IMR-90 (cell line): ENCODE measurements around the gene RNF224. TPM values are rescaled to one million over a fixed set of nuclear protein-coding genes. Genes with fewer than 3 reads are reported as not detected.

Experiments used
- ATAC-seq: fragments of 200-7000 bp; cut with Tn5 transposase; 2 replicates; pipeline ENCODE4 v1.9.1; 2020; ENCODE audit warnings: low read depth, mild to moderate bottlenecking, moderate library complexity
- BruUV-seq: library from RNA; stranded (reverse); fragments of 400-500 nt; replicated peaks from 2 replicates; lab custom pipeline; 2021; lab: Mats Ljungman, UMichigan
- CTCF ChIA-PET: fragments of 300-600 bp; formaldehyde crosslinking; extraction: SDS; loops from one replicate; lab custom pipeline; 2021; ENCODE audit warnings: antibody characterized with exemption; lab: Yijun Ruan, JAX
- POLR2A ChIA-PET: fragments of 300-600 bp; sonication (Branson Sonifier 250); formaldehyde crosslinking; loops from one replicate; lab custom pipeline; 2022; ENCODE audit warnings: antibody characterized with exemption; ENCODE audit not compliant: unreplicated experiment; lab: Charles Lee
- DNase-seq: peaks from one replicate; pipeline ENCODE4 v3.0.0; 2013
- H2AFZ ChIP-seq: replicated peaks from 2 replicates; pipeline ENCODE3; 2013; ENCODE audit warnings: low read length, mild to moderate bottlenecking; ENCODE audit not compliant: poor library complexity
- H2AK5ac ChIP-seq: 2 replicates; pipeline ENCODE4 v1.6.1; 2013; ENCODE audit warnings: low read depth, low read length, inconsistent platforms
- H2AK9ac ChIP-seq: replicated peaks from 2 replicates; pipeline ENCODE3; 2013; ENCODE audit warnings: mild to moderate bottlenecking, low read depth, low read length, moderate library complexity; ENCODE audit not compliant: poor library complexity
- H2BK120ac ChIP-seq: 2 replicates; pipeline ENCODE4 v1.6.1; 2013; ENCODE audit warnings: low read depth, low read length, inconsistent platforms
- H2BK15ac ChIP-seq: 3 replicates; pipeline ENCODE4 v1.6.1; 2013; ENCODE audit warnings: low read depth, low read length, inconsistent platforms
- H2BK20ac ChIP-seq: 2 replicates; pipeline ENCODE4 v1.6.1; 2013; ENCODE audit warnings: low read depth, mild to moderate bottlenecking, inconsistent platforms, low read length, moderate library complexity
- H2BK5ac ChIP-seq: 2 replicates; pipeline ENCODE4 v1.6.1; 2013; ENCODE audit warnings: mild to moderate bottlenecking, low read depth, low read length, inconsistent platforms; ENCODE audit not compliant: poor library complexity, severe bottlenecking
- H3K14ac ChIP-seq: replicated peaks from 2 replicates; pipeline ENCODE4 v1.6.1; 2013; ENCODE audit warnings: low read depth, low read length, inconsistent platforms
- H3K18ac ChIP-seq: 2 replicates; pipeline ENCODE4 v1.6.1; 2013; ENCODE audit warnings: low read depth, low read length, control low read depth
- H3K23ac ChIP-seq: 2 replicates; pipeline ENCODE4 v1.6.1; 2013; ENCODE audit warnings: low read depth, low read length, inconsistent platforms
- H3K27ac ChIP-seq: 2 replicates; pipeline ENCODE4 v1.5.1; 2013; ENCODE audit warnings: mild to moderate bottlenecking, control low read depth, low read length; ENCODE audit not compliant: insufficient read depth
- H3K27me3 ChIP-seq: 2 replicates; pipeline ENCODE4 v1.6.1; 2013; ENCODE audit warnings: low read length; ENCODE audit not compliant: control insufficient read depth, insufficient read depth
- H3K36me3 ChIP-seq: 2 replicates; pipeline ENCODE4 v1.6.1; 2013; ENCODE audit warnings: low read length, mixed read lengths; ENCODE audit not compliant: control insufficient read depth, insufficient read depth
- H3K4ac ChIP-seq: 2 replicates; pipeline ENCODE4 v1.6.1; 2013; ENCODE audit warnings: low read depth, low read length, inconsistent platforms
- H3K4me1 ChIP-seq: 2 replicates; pipeline ENCODE4 v1.6.1; 2013; ENCODE audit warnings: low read length, mixed read lengths; ENCODE audit not compliant: control insufficient read depth, insufficient read depth
- H3K4me2 ChIP-seq: 2 replicates; pipeline ENCODE4 v1.6.1; 2013; ENCODE audit warnings: low read depth, mild to moderate bottlenecking, control low read depth, low read length, moderate library complexity
- H3K4me3 ChIP-seq: 2 replicates; pipeline ENCODE4 v1.5.1; 2013; ENCODE audit warnings: low read depth, mild to moderate bottlenecking, control low read depth, low read length, moderate library complexity; ENCODE audit not compliant: insufficient read depth
- H3K56ac ChIP-seq: 2 replicates; pipeline ENCODE4 v1.6.1; 2013; ENCODE audit warnings: low read length, inconsistent platforms; ENCODE audit not compliant: insufficient read depth; ENCODE audit errors: extremely low read depth
- H3K79me1 ChIP-seq, 2 experiments: 2 replicates each; pipeline ENCODE4 v1.6.1; 2013; ENCODE audit warnings: low read length in 2 of 2, inconsistent platforms in 1 of 2, low read depth in 1 of 2
- H3K9ac ChIP-seq: 2 replicates; pipeline ENCODE4 v1.6.1; 2013; ENCODE audit warnings: low read depth, low read length, control low read depth
- H3K9me1 ChIP-seq: 2 replicates; pipeline ENCODE4 v1.6.1; 2013; ENCODE audit warnings: low read length, inconsistent platforms; ENCODE audit not compliant: insufficient read depth
- H3K9me3 ChIP-seq: 2 replicates; pipeline ENCODE4 v1.6.1; 2013; ENCODE audit warnings: low read length; ENCODE audit not compliant: control insufficient read depth, insufficient read depth
- H4K20me1 ChIP-seq: 2 replicates; pipeline ENCODE4 v1.6.1; 2013; ENCODE audit warnings: low read length, inconsistent platforms; ENCODE audit not compliant: insufficient read depth
- H4K5ac ChIP-seq: 2 replicates; pipeline ENCODE4 v1.6.1; 2013; ENCODE audit warnings: mild to moderate bottlenecking, low read depth, low read length, control low read depth
- H4K8ac ChIP-seq, 2 experiments: 2 replicates each; pipeline ENCODE4 v1.6.1; 2013; ENCODE audit warnings: low read depth in 2 of 2, low read length in 2 of 2, control low read depth in 1 of 2, inconsistent platforms in 1 of 2
- H4K91ac ChIP-seq: 2 replicates; pipeline ENCODE4 v1.6.1; 2013; ENCODE audit warnings: low read depth, low read length, inconsistent platforms; ENCODE audit not compliant: insufficient read depth
- MAFK ChIP-seq: IDR thresholded peaks from 2 replicates; pipeline ENCODE4 v1.6.1; 2012; ENCODE audit warnings: low read depth, low read length, improper control_type of control experiment
- WGBS, 2 experiments: methylation state at CpG; one replicate each; pipeline versions ENCODE4 v1.1.5 to v1.1.7; 2013; ENCODE audit warnings: missing lambda C conversion rate in 2 of 2; ENCODE audit not compliant: insufficient read length in 1 of 2; ENCODE audit errors: extremely low coverage in 2 of 2; 5-methylcytosine and 5-hydroxymethylcytosine counted together
- dilution Hi-C: fragments of 300-500 bp; cut with HindIII; formaldehyde crosslinking; loops from one replicate; pipeline ENCODE4 v1.14.3; 2018; ENCODE audit warnings: low sequenced_read_pairs; ENCODE audit not compliant: unreplicated experiment
- in situ Hi-C: fragments of 300-500 bp; cut with MboI; formaldehyde crosslinking; loops from 3 replicates; pipeline ENCODE4 v1.14.3; 2019; ENCODE audit warnings: low sequenced_read_pairs, inconsistent platforms, mixed read lengths
- intact Hi-C: fragments of 100-400 bp; cut with micrococcal nuclease; formaldehyde crosslinking; loops from 2 replicates; pipeline ENCODE4 v1.10.0; 2022
- polyA plus RNA-seq, 3 experiments: library from polyadenylated mRNA; depleted of rRNA; stranded (reverse); fragments of >200 nt; gene quantifications; 2 replicates each; pipeline ENCODE4 v1.2.3, GENCODE V29; 2012; ENCODE audit warnings: low replicate concordance in 1 of 3
- total RNA-seq: library from RNA; depleted of rRNA; stranded (reverse); fragments of >200 nt; gene quantifications from 2 replicates; pipeline ENCODE4 v1.2.3, GENCODE V29; 2012

Gene RNF224
- total and polyA plus RNA-seq, 2 of the 4 experiments (the other 2 are of a cell fraction), result not detected

- no peak overlapping the region for H3K56ac ChIP-seq
- ATAC-seq, result no peak
- BruUV-seq, result no TSS peak
- WGBS, 2 experiments, result 100% methylated on average over 3 of the region's 10 CpGs; no CpG with 5 or more reads in 1 of the 2 experiments
- H3K14ac ChIP-seq, result no peak overlapping the region
- H2BK5ac ChIP-seq, result no peak overlapping the region
- H3K4me2 ChIP-seq, result no peak overlapping the region
- no peak overlapping the region for H3K23ac ChIP-seq
- H3K9me3 ChIP-seq, result no peaks in the 10 kb centered on the region
- no peak overlapping the region for H2BK20ac ChIP-seq
- TF ChIP-seq MAFK, result no peak
- in situ Hi-C loops (no loop called here), intact Hi-C loops (no loop called here), dilution Hi-C loops (no loop called here)
- peaks cover 11% of the 10 kb centered on the region for H3K4me1 ChIP-seq
- peaks cover 26% of the 10 kb centered on the region for H3K36me3 ChIP-seq
- no peak overlapping the region for H2BK15ac ChIP-seq
- H4K20me1 ChIP-seq, result peaks cover 31% of the 10 kb centered on the region
- H3K4ac ChIP-seq, result no peak overlapping the region
- no peak overlapping the region for H3K4me3 ChIP-seq
- POLR2A ChIA-PET, result no interaction called here
- DNase-seq, result no peak
- no peak overlapping the region for H4K5ac ChIP-seq
- no peak overlapping the region for H3K18ac ChIP-seq
- H2AFZ ChIP-seq, result no peak overlapping the region
- no peaks in the 10 kb centered on the region for H3K27me3 ChIP-seq
- no peak overlapping the region for H4K8ac ChIP-seq
- H3K9ac ChIP-seq, result no peak overlapping the region
- peak overlapping the region; percentile 72 for H2AK9ac ChIP-seq
- H3K9me1 ChIP-seq, result no peaks in the 10 kb centered on the region
- H4K91ac ChIP-seq, result no peak overlapping the region
- H2AK5ac ChIP-seq, result no peak overlapping the region
- H2BK120ac ChIP-seq, result no peak overlapping the region
- no peak overlapping the region for H3K27ac ChIP-seq
- H3K79me1 ChIP-seq, result peaks cover 5 to 72% of the 10 kb centered on the region in 2 experiments
- CTCF ChIA-PET, result no interaction called here
These were observed 34.9 kb upstream of the RNF224 start for GRCh38 chr9:137192448-137192780.
